ENCODE results near the gene ABCD1. TPM values are rescaled to one million over a fixed set of nuclear protein-coding genes. Genes with fewer than 3 reads are reported as not detected.

The ABCD1 gene
- total RNA-seq, 1 experiment from 2014 or later = 86.6 TPM

- Histone ChIP-seq H3K9me3 (ENCODE audit: control insufficient read depth, insufficient read depth, low read depth, low read length) (no peaks in the 10 kb centered on the region), H3K36me3 (ENCODE audit: control insufficient read depth, insufficient read depth, low read length) (peaks cover 9% of the 10 kb centered on the region; the same call in 1 of the 2 replicates), H3K4me1 (ENCODE audit: control insufficient read depth, insufficient read depth, low read length) (no peaks in the 10 kb centered on the region), H3K27ac (ENCODE audit: low read length) (no peak overlapping the region), H3K4me3 (ENCODE audit: low read depth in 2 of 2, low read length in 2 of 2) (no peak overlapping the region), H3K27me3 (ENCODE audit: control insufficient read depth, insufficient read depth, low read length) (no peaks in the 10 kb centered on the region)
- ChIA-PET CTCF (no interaction called here), POLR2A (no interaction called here)
- no peak for TF ChIP-seq POLR2AphosphoS5 (IDR thresholded peaks at IDR 0.05; ENCODE audit: low read depth, low read length)
- no peak for TF ChIP-seq TCF7L2 (IDR thresholded peaks at IDR 0.05; ENCODE audit: low read depth, low read length)
- TF ChIP-seq CTCF (IDR thresholded peaks at IDR 0.05) = no peak
- no peak for TF ChIP-seq SIN3A (IDR thresholded peaks at IDR 0.05; ENCODE audit: borderline replicate concordance, insufficient read depth, low read depth, low read length)
- no peak for TF ChIP-seq REST (IDR thresholded peaks at IDR 0.05; ENCODE audit: insufficient read depth in 1 of 2, low read depth in 2 of 2, low read length in 1 of 2)
- in situ Hi-C loops (cut with HindIII; ENCODE audit: low pct_unique_long_range_greater_than_20kb, low sequenced_read_pairs) (no loop called here), intact Hi-C loops (cut with micrococcal nuclease; ENCODE audit: unreplicated experiment) (no loop called here)
- no TSS peak for BruUV-seq (replicated peaks)
- ATAC-seq = no peak
- DNase-seq (ENCODE audit: low read depth, low spot score) = no peak
Measured at GRCh38 chrX:153714256-153714655, 10.4 kb upstream of the ABCD1 start.

- intact Hi-C loops (cut with micrococcal nuclease; ENCODE audit: unreplicated experiment) = no loop called here
- BruUV-seq (replicated peaks) = no TSS peak
- TF ChIP-seq SIN3A (IDR thresholded peaks at IDR 0.05; ENCODE audit: borderline replicate concordance, insufficient read depth, low read depth, low read length) (no peak), CTCF (IDR thresholded peaks at IDR 0.05) (no peak), TCF7L2 (IDR thresholded peaks at IDR 0.05; ENCODE audit: low read depth, low read length) (no peak), REST (IDR thresholded peaks at IDR 0.05; ENCODE audit: insufficient read depth in 1 of 2, low read depth in 2 of 2, low read length in 1 of 2) (no peak), POLR2AphosphoS5 (IDR thresholded peaks at IDR 0.05; ENCODE audit: low read depth, low read length) (no peak)
- H3K4me1 ChIP-seq (ENCODE audit: control insufficient read depth, insufficient read depth, low read length) = peaks cover 6% of the 10 kb centered on the region
- in situ Hi-C loops (cut with HindIII; ENCODE audit: low pct_unique_long_range_greater_than_20kb, low sequenced_read_pairs) = no loop called here
- H3K4me3 ChIP-seq (ENCODE audit: low read depth in 2 of 2, low read length in 2 of 2) = no peak overlapping the region
- DNase-seq (ENCODE audit: low read depth, low spot score) = no peak
- no peaks in the 10 kb centered on the region for H3K9me3 ChIP-seq (ENCODE audit: control insufficient read depth, insufficient read depth, low read depth, low read length)
- no peaks in the 10 kb centered on the region for H3K27me3 ChIP-seq (ENCODE audit: control insufficient read depth, insufficient read depth, low read length)
- ChIA-PET POLR2A (no interaction called here), CTCF (no interaction called here)
- H3K27ac ChIP-seq (ENCODE audit: low read length) = no peak overlapping the region
- H3K36me3 ChIP-seq (ENCODE audit: control insufficient read depth, insufficient read depth, low read length) = peaks cover 24% of the 10 kb centered on the region
- no peak for ATAC-seq
Measured at GRCh38 chrX:153717445-153717844, 7.2 kb upstream of the ABCD1 start.

All from Panc1 (cell line).